AG04450 (cell line): ENCODE data around the gene CORO6. TPM values are rescaled to one million over a fixed set of nuclear protein-coding genes. Genes with fewer than 3 reads are reported as not detected.
"Not testable (repeated sequence)": the region's sequence is repeated elsewhere in the genome, so short reads cannot be mapped to it uniquely, and the experiment has no call there.

ENCODE experiments used
- CTCF ChIA-PET: fragments of 300-600, 350-600 bp; formaldehyde crosslinking; extraction: SDS; loops from one replicate; lab custom pipeline; 2022; ENCODE audit warnings: antibody characterized with exemption, inconsistent platforms; lab: Charles Lee
- POLR2A ChIA-PET: fragments of 350-600 bp; formaldehyde crosslinking; extraction: SDS; loops from one replicate; lab custom pipeline; 2021; ENCODE audit warnings: antibody characterized with exemption, inconsistent platforms; lab: Yijun Ruan, JAX
- DNase-seq: peaks from one replicate; pipeline ENCODE4 v3.0.0-alpha.2; 2011; ENCODE audit warnings: low read depth, low spot score
- H3K27ac ChIP-seq: one replicate; pipeline ENCODE4 v1.5.1; 2012; ENCODE audit warnings: low read depth, low read length, control low read depth
- H3K27me3 ChIP-seq: one replicate; pipeline ENCODE4 v1.6.0; 2012; ENCODE audit warnings: low read length; ENCODE audit not compliant: control insufficient read depth, insufficient read depth
- H3K4me3 ChIP-seq: 2 replicates; pipeline ENCODE4 v1.5.1; 2011; ENCODE audit warnings: mild to moderate bottlenecking, low read depth, low read length, control low read depth
- H3K9me3 ChIP-seq: 2 replicates; pipeline ENCODE4 v1.5.1; 2012; ENCODE audit warnings: low read length; ENCODE audit not compliant: control insufficient read depth, insufficient read depth
- CTCF ChIP-seq: IDR thresholded peaks from 2 replicates; pipeline ENCODE4 v1.5.1; 2011; ENCODE audit warnings: low read depth, low read length, control low read depth, inconsistent platforms
- polyA plus RNA-seq: library from polyadenylated mRNA; depleted of rRNA; stranded (reverse); fragments of >200 nt; gene quantifications from 2 replicates; pipeline ENCODE4 v1.2.3, GENCODE V29; 2011

Gene CORO6
- polyA plus RNA-seq, 1 experiment: 9.3 TPM

DNA sequence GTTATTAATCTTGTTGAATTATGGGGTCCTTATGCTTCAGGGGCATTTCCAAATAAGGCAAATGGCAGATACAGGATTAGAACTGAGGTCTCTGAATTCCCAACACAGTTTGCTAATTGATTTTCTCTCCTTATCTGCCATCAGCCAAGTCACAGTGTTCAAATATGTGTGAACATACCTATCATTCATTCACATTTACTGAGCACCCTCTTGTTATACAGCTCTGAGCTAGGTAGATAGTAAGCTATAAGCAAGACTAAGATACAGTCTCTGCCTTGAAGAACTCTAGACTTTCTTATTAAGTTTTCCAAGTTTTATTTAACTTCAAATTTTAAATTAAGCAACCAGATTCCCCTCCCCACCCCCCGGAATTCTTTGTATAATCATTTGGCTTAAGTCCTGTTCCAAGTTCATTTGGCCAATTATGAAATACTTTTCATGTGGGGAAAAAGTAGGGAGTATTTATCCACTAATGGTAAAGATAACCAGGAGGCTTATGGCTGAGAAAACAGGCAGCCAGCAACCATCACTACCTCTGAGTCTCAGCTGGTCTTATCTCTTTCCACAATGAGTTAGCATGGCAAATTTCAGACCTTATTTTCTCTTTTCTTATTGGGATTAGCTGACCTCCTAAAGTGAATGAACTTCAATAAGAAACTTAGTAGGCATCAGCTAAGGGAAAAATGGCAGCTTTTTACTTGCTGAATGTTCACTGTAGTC lies 31.4 kb upstream of the CORO6 start:
- no peak overlapping the region for H3K27ac ChIP-seq
- H3K4me3 ChIP-seq: no peak overlapping the region
- POLR2A ChIA-PET: interaction anchor here (0.6 to 1.1 kb wide), 3 partner anchors 14 to 106 kb away, joined by 3 to 7 read pairs (median 4); no protein-coding TSS in a partner anchor
- H3K27me3 ChIP-seq: no peaks in the 10 kb centered on the region
- no peak for TF ChIP-seq CTCF
- CTCF ChIA-PET: interaction anchor here (0.8 to 2.2 kb wide), 3 partner anchors 15 to 154 kb away, joined by 3 to 12 read pairs (median 10); no protein-coding TSS in a partner anchor
- no peak for DNase-seq
- H3K9me3 ChIP-seq: no peaks in the 10 kb centered on the region

DNA sequence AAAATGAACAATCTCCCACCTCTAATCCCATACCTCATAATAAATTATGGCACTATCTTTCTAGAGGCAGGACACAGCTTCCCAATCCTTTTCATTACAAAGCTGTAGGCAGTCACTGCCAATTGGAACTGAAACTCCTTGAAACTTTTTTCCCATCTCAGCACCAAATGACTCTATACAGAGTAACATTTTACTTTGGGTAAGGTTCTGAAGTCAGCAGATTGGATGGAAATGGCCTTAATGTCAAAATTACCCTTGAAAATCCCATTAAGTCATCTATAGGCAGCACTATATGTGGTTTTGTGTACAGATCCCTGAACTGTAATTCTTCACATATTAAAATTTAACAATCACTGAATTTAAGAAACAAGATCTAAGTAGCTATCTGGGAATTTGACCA lies 30.3 kb upstream of the CORO6 start:
- Histone ChIP-seq H3K9me3 (no peaks in the 10 kb centered on the region), H3K27me3 (no peaks in the 10 kb centered on the region), H3K27ac (no peak overlapping the region), H3K4me3 (no peak overlapping the region)
- CTCF ChIA-PET: no interaction called here
- POLR2A ChIA-PET: no interaction called here
- TF ChIP-seq CTCF: no peak
- no peak for DNase-seq

- POLR2A ChIA-PET, H3K9me3 ChIP-seq, H3K27me3 ChIP-seq, H3K4me3 ChIP-seq, CTCF ChIA-PET, H3K27ac ChIP-seq, DNase-seq: not testable (repeated sequence)
Measured at GRCh38 chr17:29651913-29652312, 29.2 kb upstream of the CORO6 start.

DNA sequence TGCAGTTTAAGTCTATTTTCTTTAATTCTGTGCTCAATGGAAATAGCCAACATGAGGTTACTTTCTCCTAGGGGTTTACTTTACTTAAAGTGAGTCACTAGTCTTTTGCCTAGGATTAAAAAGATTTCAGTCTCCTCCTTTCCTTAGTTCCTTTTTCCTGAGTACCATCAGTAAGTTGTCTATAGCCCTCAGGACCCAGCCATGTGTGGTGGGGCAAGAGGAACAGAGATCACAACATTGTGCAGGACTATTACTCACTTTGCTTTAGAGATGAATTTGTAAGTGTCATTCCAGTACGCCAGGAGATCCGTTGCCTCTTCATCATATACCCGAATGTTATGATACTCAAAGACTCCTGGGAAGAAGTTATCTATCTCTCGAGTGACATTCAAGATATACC lies 27.7 kb upstream of the CORO6 start:
- ChIA-PET CTCF (no interaction called here), POLR2A (no interaction called here)
- Histone ChIP-seq H3K4me3 (no peak overlapping the region), H3K27ac (no peak overlapping the region), H3K9me3 (no peaks in the 10 kb centered on the region), H3K27me3 (no peaks in the 10 kb centered on the region)
- DNase-seq: no peak
- no peak for TF ChIP-seq CTCF

GRCh38 chr17:29649359-29649758 lies 26.6 kb upstream of the CORO6 start:
- CTCF ChIA-PET: no interaction called here
- POLR2A ChIA-PET: interaction anchor here (0.5 kb wide), 1 partner anchor 200 kb away, joined by 12 read pairs; no protein-coding TSS in a partner anchor
- no peak for TF ChIP-seq CTCF
- no peaks in the 10 kb centered on the region for H3K27me3 ChIP-seq
- DNase-seq: no peak
- no peak overlapping the region for H3K4me3 ChIP-seq
- no peaks in the 10 kb centered on the region for H3K9me3 ChIP-seq
- no peak overlapping the region for H3K27ac ChIP-seq
